GM12878 (cell line): ENCODE results near the gene CANT1.

ENCODE experiments used
- EZH2 ChIP-seq: IDR thresholded peaks from 2 replicates; pipeline ENCODE4 v1.6.1; 2012; ENCODE audit warnings: low read depth, mild to moderate bottlenecking, control low read depth, inconsistent platforms, low read length, borderline replicate concordance; ENCODE audit not compliant: control insufficient read depth
- ZNF384 ChIP-seq: IDR thresholded peaks from 2 replicates; pipeline ENCODE4 v1.6.1; 2012; ENCODE audit warnings: low read depth, mild to moderate bottlenecking, low read length, improper control_type of control experiment, borderline replicate concordance

GRCh38 chr17:78944026-78944425, 65.5 kb downstream of the CANT1 start:
- TF ChIP-seq EZH2 (no peak), ZNF384 (no peak)
